ENCODE measurements around the gene HNRNPF. TPM values are rescaled to one million over a fixed set of nuclear protein-coding genes. Genes with fewer than 3 reads are reported as not detected.

HNRNPF gene
- total and polyA plus RNA-seq, 2 donors (not counting 3 experiments of a cell fraction or from before 2014, with no cell fraction given): 144 to 230 TPM

GRCh38 chr10:43339136-43339535 lies 69.8 kb downstream of the HNRNPF start:
- H3K9me3 ChIP-seq (replicated peaks; ENCODE audit: control insufficient read depth, insufficient read depth, low read length): no peaks in the 10 kb centered on the region
- DNase-seq (ENCODE audit: low read depth, low spot score) (no peak), FAIRE-seq (no peak)
- H3K27me3 ChIP-seq (ENCODE audit: control insufficient read depth in 2 of 2, insufficient read depth in 2 of 2, low read length in 2 of 2): no peaks in the 10 kb centered on the region
- H3K9ac ChIP-seq (replicated peaks; ENCODE audit: extremely low read depth, insufficient read depth, low read length): no peak overlapping the region
- BruUV-seq (replicated peaks): no TSS peak
- intact Hi-C loops (cut with micrococcal nuclease): no loop called here
- H3K4me3 ChIP-seq (replicated peaks in 1 of 3; ENCODE audit: insufficient read depth in 1 of 3, low read depth in 1 of 3, low read length in 3 of 3): no peak overlapping the region
- TF ChIP-seq MYC (IDR thresholded peaks at IDR 0.05; ENCODE audit: low read depth, low read length): no peak
- no peak for TF ChIP-seq POLR2A (IDR thresholded peaks at IDR 0.05; ENCODE audit: low read depth, low read length)
- TF ChIP-seq CTCF (IDR thresholded peaks at IDR 0.05; ENCODE audit: extremely low read depth in 1 of 2, insufficient read depth in 1 of 2, low read depth in 1 of 2, low read length in 2 of 2): no peak
- no peak for TF ChIP-seq JUN (IDR thresholded peaks at IDR 0.05; ENCODE audit: borderline replicate concordance, insufficient read depth, insufficient read length, low read depth)
- TF ChIP-seq FOS (IDR thresholded peaks at IDR 0.05; ENCODE audit: borderline replicate concordance, insufficient read depth, low read length): no peak
- no peak for TF ChIP-seq POLR2AphosphoS5 (IDR thresholded peaks at IDR 0.05; ENCODE audit: insufficient read depth, low read depth, low read length)
- no peak for TF ChIP-seq GATA2 (IDR thresholded peaks at IDR 0.05; ENCODE audit: insufficient read depth, insufficient read length, low read depth, low read length)
- no peak for TF ChIP-seq EZH2 (IDR thresholded peaks at IDR 0.05; ENCODE audit: borderline replicate concordance, low read depth, low read length, severe bottlenecking)
- no peak for TF ChIP-seq MAX (IDR thresholded peaks at IDR 0.05; ENCODE audit: insufficient read depth, insufficient read length)
- H3K4me2 ChIP-seq (ENCODE audit: insufficient read depth, low read length): no peak overlapping the region
- H3K4me1 ChIP-seq (ENCODE audit: control insufficient read depth, extremely low read depth, insufficient read depth, low read length): no peaks in the 10 kb centered on the region
- dilution Hi-C loops (cut with MboI; ENCODE audit: extremely low pct_ligation_motif_present, low sequenced_read_pairs): no loop called here
- no peak overlapping the region for H2AFZ ChIP-seq (ENCODE audit: low read depth, low read length)
- no peak overlapping the region for H3K27ac ChIP-seq (ENCODE audit: insufficient read depth, low read depth, low read length)
- ChIA-PET POLR2A (no interaction called here), CTCF (no interaction called here)
- H3K79me2 ChIP-seq (ENCODE audit: control insufficient read depth, insufficient read depth, low read length): no peaks in the 10 kb centered on the region
- no peaks in the 10 kb centered on the region for H3K9me1 ChIP-seq (replicated peaks; ENCODE audit: control insufficient read depth, extremely low read depth, insufficient read depth, low read length)
- no peaks in the 10 kb centered on the region for H3K36me3 ChIP-seq (ENCODE audit: control insufficient read depth in 2 of 2, extremely low read depth in 1 of 2, insufficient read depth in 2 of 2, low read length in 2 of 2)
- no peaks in the 10 kb centered on the region for H4K20me1 ChIP-seq (replicated peaks; ENCODE audit: control insufficient read depth, extremely low read depth, insufficient read depth, low read length)
